Measurements from ENCODE around the gene LNP1. TPM values are rescaled to one million over a fixed set of nuclear protein-coding genes. Genes with fewer than 3 reads are reported as not detected.

LNP1 gene
- total and polyA plus RNA-seq, 2 of the 8 experiments (the other 6 are each of a cell fraction or from before 2014, with no cell fraction given): 6.6 to 8.7 TPM

- POLR2A ChIA-PET (ENCODE audit: partially characterized antibody): no interaction called here
Measured at GRCh38 chr3:100463646-100464155, 62.4 kb downstream of the LNP1 start.

More at GRCh38 chr3:100463646-100464155, 62.4 kb downstream of the LNP1 start:
- H3K36me3 ChIP-seq (ENCODE audit: control insufficient read depth in 2 of 4, insufficient read depth in 4 of 4, low read length in 3 of 4): peaks cover 0 to 3% (median 0%) of the 10 kb centered on the region in 4 experiments; a peak in 1 of 8 replicates
- no peak overlapping the region for H3K18ac ChIP-seq (ENCODE audit: extremely low read depth, low read length)
- no peak overlapping the region for H3K9ac ChIP-seq (replicated peaks in 1 of 4; ENCODE audit: extremely low read depth in 1 of 4, low read depth in 3 of 4, low read length in 3 of 4)
- no peak overlapping the region for H3K4me2 ChIP-seq (ENCODE audit: insufficient read depth in 1 of 2, low read depth in 2 of 2, low read length in 2 of 2)
- H3K79me1 ChIP-seq (ENCODE audit: low read depth, low read length): no peaks in the 10 kb centered on the region
- H2BK5ac ChIP-seq (ENCODE audit: low read depth, low read length): no peak overlapping the region
- no peak overlapping the region for H2BK12ac ChIP-seq (ENCODE audit: low read depth, low read length)
- FAIRE-seq (no peak), DNase-seq (ENCODE audit: low read depth in 1 of 2, low spot score in 2 of 2) (no peak)
- H2AFZ ChIP-seq (ENCODE audit: low read length): no peak overlapping the region
- H4K91ac ChIP-seq (replicated peaks; ENCODE audit: insufficient read length, low read length): no peak overlapping the region
- no peak overlapping the region for H4K5ac ChIP-seq (ENCODE audit: insufficient read length, low read depth, low read length)
- no peak overlapping the region for H3K27ac ChIP-seq (ENCODE audit: low read depth, low read length)
- no peak overlapping the region for H3K4ac ChIP-seq (replicated peaks; ENCODE audit: insufficient read length, low read depth, low read length)
- no peak overlapping the region for H3K4me3 ChIP-seq (ENCODE audit: extremely low read depth in 1 of 4, insufficient read depth in 2 of 4, low read depth in 3 of 4, low read length in 4 of 4)
- H2BK15ac ChIP-seq (ENCODE audit: low read length): no peak overlapping the region
- no peaks in the 10 kb centered on the region for H3K79me2 ChIP-seq (ENCODE audit: control insufficient read depth in 1 of 2, insufficient read depth in 2 of 2, low read length in 2 of 2)
- CTCF ChIA-PET (ENCODE audit: partially characterized antibody): interaction anchor here (0.6 to 15.5 kb wide), 34 partner anchors 12 to 1964 kb away, joined by 3 to 229 read pairs (median 4); partner anchors contain the start of gene TFG
- H3K4me1 ChIP-seq (replicated peaks in 1 of 4; ENCODE audit: control insufficient read depth in 3 of 4, insufficient read depth in 4 of 4, low read length in 3 of 4): no peaks in the 10 kb centered on the region
- H3K9me3 ChIP-seq (ENCODE audit: insufficient read depth in 2 of 2, low read depth in 1 of 2, low read length in 1 of 2): peaks cover 13 to 18% of the 10 kb centered on the region in 2 experiments; a peak in 3 of 4 replicates
- no peak overlapping the region for H2AK5ac ChIP-seq (ENCODE audit: low read depth, low read length)
- H2BK20ac ChIP-seq (ENCODE audit: low read length): no peak overlapping the region
- no peak for TF ChIP-seq SUZ12 (IDR thresholded peaks at IDR 0.05; ENCODE audit: low read length)
- TF ChIP-seq CEBPB (IDR thresholded peaks at IDR 0.05; ENCODE audit: low read depth, low read length): no peak
- no peak for TF ChIP-seq YY1 (IDR thresholded peaks at IDR 0.05; ENCODE audit: low read depth, low read length)
- TF ChIP-seq SP4 (IDR thresholded peaks at IDR 0.05; ENCODE audit: low read length): no peak
- no peak for TF ChIP-seq ASH2L (IDR thresholded peaks at IDR 0.05; ENCODE audit: low read length)
- no peak for TF ChIP-seq TCF12 (IDR thresholded peaks at IDR 0.05; ENCODE audit: low read depth, low read length)
- no peaks in the 10 kb centered on the region for H3K23me2 ChIP-seq (ENCODE audit: low read depth, low read length)
- H3K56ac ChIP-seq (replicated peaks; ENCODE audit: insufficient read length, low read depth, low read length): no peak overlapping the region
- H3K14ac ChIP-seq (ENCODE audit: insufficient read length): no peak overlapping the region
- H3K23ac ChIP-seq (ENCODE audit: insufficient read length): no peak overlapping the region
- no peak overlapping the region for H4K8ac ChIP-seq (ENCODE audit: extremely low read depth, insufficient read depth, low read length)
- no peaks in the 10 kb centered on the region for H4K20me1 ChIP-seq (replicated peaks in 1 of 2; ENCODE audit: control insufficient read depth in 1 of 2, insufficient read depth in 2 of 2, low read length in 2 of 2)
- 86% methylated on average over 3 of the region's 3 CpGs; no CpG with 5 or more reads in 1 of the 2 experiments for WGBS, 2 experiments (ENCODE audit: extremely low coverage in 1 of 2, insufficient coverage in 1 of 2, insufficient read length in 1 of 2, insufficient replicate concordance in 2 of 2, low coverage in 1 of 2, low lambda C conversion rate in 2 of 2, missing lambda C conversion rate in 1 of 2)
- H3K27me3 ChIP-seq (replicated peaks in 1 of 4; ENCODE audit: control insufficient read depth in 3 of 4, extremely low read depth in 1 of 4, insufficient read depth in 3 of 4, low read length in 3 of 4): no peaks in the 10 kb centered on the region; a peak in 1 of 7 replicates
- no peak overlapping the region for H2BK120ac ChIP-seq (replicated peaks; ENCODE audit: low read depth, low read length)
